ENCODE results near the gene ADGRA1.

The ADGRA1 gene

GRCh38 chr10:133168617-133169031 is 80.9 kb downstream of the ADGRA1 start:
- Histone ChIP-seq H3K36me3 (ENCODE audit: insufficient read depth, low read length) (no peaks in the 10 kb centered on the region), H3K79me2 (ENCODE audit: insufficient read depth, low read length) (no peaks in the 10 kb centered on the region), H3K9ac (ENCODE audit: low read depth, low read length, poor library complexity, severe bottlenecking) (no peak overlapping the region), H3K9me2 (replicated peaks; ENCODE audit: low read depth, low read length) (no peaks in the 10 kb centered on the region), H3K4me3 (ENCODE audit: low read length, poor library complexity, severe bottlenecking) (no peak overlapping the region), H4K20me1 (ENCODE audit: insufficient read depth, low read length, poor library complexity, severe bottlenecking) (no peaks in the 10 kb centered on the region), H3F3A (ENCODE audit: low read depth) (no peaks in the 10 kb centered on the region), H3K4me1 (ENCODE audit: insufficient read depth, low read length, poor library complexity, severe bottlenecking) (no peaks in the 10 kb centered on the region), H3K4me2 (ENCODE audit: low read depth, low read length, poor library complexity, severe bottlenecking) (no peak overlapping the region), H3K27me3 (ENCODE audit: insufficient read depth, low read length, poor library complexity, severe bottlenecking) (no peaks in the 10 kb centered on the region), H2AFZ (ENCODE audit: low read length) (no peak overlapping the region), H3K9me3 (ENCODE audit: insufficient read depth, low read depth, low read length) (peaks cover 19% of the 10 kb centered on the region; the same call in 1 of the 2 replicates)
- TF ChIP-seq EZH2phosphoT487 (IDR thresholded peaks at IDR 0.05; ENCODE audit: borderline replicate concordance) (no peak), CTCF (conservative IDR thresholded peaks at IDR 0.05; ENCODE audit: low read length) (no peak)

GRCh38 chr10:133169173-133169947 is 81.6 kb downstream of the ADGRA1 start:
- H2AFZ ChIP-seq (ENCODE audit: low read length), result no peak overlapping the region
- no peaks in the 10 kb centered on the region for H3F3A ChIP-seq (ENCODE audit: low read depth)
- no peaks in the 10 kb centered on the region for H3K27me3 ChIP-seq (ENCODE audit: insufficient read depth, low read length, poor library complexity, severe bottlenecking)
- TF ChIP-seq CTCF (conservative IDR thresholded peaks at IDR 0.05; ENCODE audit: low read length), result no peak
- no peak for TF ChIP-seq EZH2phosphoT487 (IDR thresholded peaks at IDR 0.05; ENCODE audit: borderline replicate concordance)
- no peak overlapping the region for H3K4me2 ChIP-seq (ENCODE audit: low read depth, low read length, poor library complexity, severe bottlenecking)
- H3K9ac ChIP-seq (ENCODE audit: low read depth, low read length, poor library complexity, severe bottlenecking), result no peak overlapping the region
- H3K9me3 ChIP-seq (ENCODE audit: insufficient read depth, low read depth, low read length), result peaks cover 19% of the 10 kb centered on the region; the same call in 1 of the 2 replicates
- no peaks in the 10 kb centered on the region for H3K4me1 ChIP-seq (ENCODE audit: insufficient read depth, low read length, poor library complexity, severe bottlenecking)
- H3K36me3 ChIP-seq (ENCODE audit: insufficient read depth, low read length), result no peaks in the 10 kb centered on the region
- no peak overlapping the region for H3K4me3 ChIP-seq (ENCODE audit: low read length, poor library complexity, severe bottlenecking)
- H4K20me1 ChIP-seq (ENCODE audit: insufficient read depth, low read length, poor library complexity, severe bottlenecking), result no peaks in the 10 kb centered on the region
- no peaks in the 10 kb centered on the region for H3K79me2 ChIP-seq (ENCODE audit: insufficient read depth, low read length)
- no peaks in the 10 kb centered on the region for H3K9me2 ChIP-seq (replicated peaks; ENCODE audit: low read depth, low read length)

GRCh38 chr10:133170092-133170491 is 82.4 kb downstream of the ADGRA1 start:
- Histone ChIP-seq H3K4me1 (ENCODE audit: insufficient read depth, low read length, poor library complexity, severe bottlenecking) (no peaks in the 10 kb centered on the region), H3K4me2 (ENCODE audit: low read depth, low read length, poor library complexity, severe bottlenecking) (no peak overlapping the region), H3K4me3 (ENCODE audit: low read length, poor library complexity, severe bottlenecking) (no peak overlapping the region), H3K9ac (ENCODE audit: low read depth, low read length, poor library complexity, severe bottlenecking) (no peak overlapping the region), H3K36me3 (ENCODE audit: insufficient read depth, low read length) (no peaks in the 10 kb centered on the region), H3K9me2 (replicated peaks; ENCODE audit: low read depth, low read length) (no peaks in the 10 kb centered on the region), H2AFZ (ENCODE audit: low read length) (no peak overlapping the region), H3K79me2 (ENCODE audit: insufficient read depth, low read length) (no peaks in the 10 kb centered on the region), H4K20me1 (ENCODE audit: insufficient read depth, low read length, poor library complexity, severe bottlenecking) (no peaks in the 10 kb centered on the region), H3F3A (ENCODE audit: low read depth) (no peaks in the 10 kb centered on the region), H3K27me3 (ENCODE audit: insufficient read depth, low read length, poor library complexity, severe bottlenecking) (no peaks in the 10 kb centered on the region), H3K9me3 (ENCODE audit: insufficient read depth, low read depth, low read length) (peaks cover 23% of the 10 kb centered on the region; the same call in 1 of the 2 replicates)
- TF ChIP-seq EZH2phosphoT487 (IDR thresholded peaks at IDR 0.05; ENCODE audit: borderline replicate concordance) (no peak), CTCF (conservative IDR thresholded peaks at IDR 0.05; ENCODE audit: low read length) (no peak)
